ENCODE results near the gene ARFIP1.

ARFIP1 gene

GRCh38 chr4:152805818-152806217 is 26.1 kb downstream of the ARFIP1 start:
- TF ChIP-seq ZNF175 (tag by site-specific recombination; IDR thresholded peaks at IDR 0.05) (no peak), PATZ1 (tag by site-specific recombination; IDR thresholded peaks at IDR 0.05) (no peak), ZNF146 (tag by site-specific recombination; IDR thresholded peaks at IDR 0.05) (no peak), ZNF623 (tag by site-specific recombination; IDR thresholded peaks at IDR 0.05) (no peak), ZNF785 (tag by site-specific recombination; IDR thresholded peaks at IDR 0.05) (no peak), TSHZ1 (tag by site-specific recombination; IDR thresholded peaks at IDR 0.05; ENCODE audit: borderline replicate concordance) (no peak), ZNF561 (tag by site-specific recombination; IDR thresholded peaks at IDR 0.05; ENCODE audit: borderline replicate concordance) (no peak), BCL11A (tag by site-specific recombination; IDR thresholded peaks at IDR 0.05; ENCODE audit: low read depth) (no peak)
- Histone ChIP-seq H3K4me3 (ENCODE audit: low read depth, low read length) (no peak overlapping the region), H3K4me1 (ENCODE audit: control insufficient read depth, insufficient read depth, low read length) (no peaks in the 10 kb centered on the region), H3K27ac (ENCODE audit: extremely low read depth, low read depth, low read length) (no peak overlapping the region), H3K9me3 (ENCODE audit: control insufficient read depth, insufficient read depth, low read depth, low read length) (no peaks in the 10 kb centered on the region), H3K36me3 (ENCODE audit: control insufficient read depth in 2 of 2, insufficient read depth in 1 of 2, low read length in 2 of 2) (no peaks in the 10 kb centered on the region; a peak in 1 of 3 replicates)
- CTCF ChIA-PET = no interaction called here
- POLR2A ChIA-PET = no interaction called here

GRCh38 chr4:152806501-152807125 is 26.9 kb downstream of the ARFIP1 start:
- CTCF ChIA-PET = no interaction called here
- POLR2A ChIA-PET = no interaction called here
- no peaks in the 10 kb centered on the region for H3K4me1 ChIP-seq (ENCODE audit: control insufficient read depth, insufficient read depth, low read length)
- H3K9me3 ChIP-seq (ENCODE audit: control insufficient read depth, insufficient read depth, low read depth, low read length) = no peaks in the 10 kb centered on the region
- no peak overlapping the region for H3K4me3 ChIP-seq (ENCODE audit: low read depth, low read length)
- no peaks in the 10 kb centered on the region; a peak in 1 of 3 replicates for H3K36me3 ChIP-seq (ENCODE audit: control insufficient read depth in 2 of 2, insufficient read depth in 1 of 2, low read length in 2 of 2)
- no peak overlapping the region for H3K27ac ChIP-seq (ENCODE audit: extremely low read depth, low read depth, low read length)
- TF ChIP-seq ZSCAN30 (tag by site-specific recombination; IDR thresholded peaks at IDR 0.05) = no peak

GRCh38 chr4:152807294-152807829 is 27.6 kb downstream of the ARFIP1 start:
- Histone ChIP-seq H3K27ac (ENCODE audit: extremely low read depth, low read depth, low read length) (no peak overlapping the region), H3K9me3 (ENCODE audit: control insufficient read depth, insufficient read depth, low read depth, low read length) (no peaks in the 10 kb centered on the region), H3K36me3 (ENCODE audit: control insufficient read depth in 2 of 2, insufficient read depth in 1 of 2, low read length in 2 of 2) (no peaks in the 10 kb centered on the region; a peak in 1 of 3 replicates), H3K4me1 (ENCODE audit: control insufficient read depth, insufficient read depth, low read length) (no peaks in the 10 kb centered on the region), H3K4me3 (ENCODE audit: low read depth, low read length) (no peak overlapping the region)
- TF ChIP-seq MZF1 (tag by site-specific recombination; IDR thresholded peaks at IDR 0.05; ENCODE audit: borderline replicate concordance) (no peak), PRDM4 (tag by site-specific recombination; IDR thresholded peaks at IDR 0.05) (no peak), IKZF3 (tag by site-specific recombination; IDR thresholded peaks at IDR 0.05) (no peak), ZNF18 (tag by site-specific recombination; IDR thresholded peaks at IDR 0.05) (no peak), ZNF138 (tag by site-specific recombination; IDR thresholded peaks at IDR 0.05; ENCODE audit: borderline replicate concordance) (no peak)
- ChIA-PET CTCF (interaction anchor here (0.6 kb wide), 1 partner anchor 23 kb away, joined by 3 read pairs; no protein-coding TSS in a partner anchor), POLR2A (no interaction called here)
